ENCODE results near the gene KCNB1. TPM values are rescaled to one million over a fixed set of nuclear protein-coding genes. Genes with fewer than 3 reads are reported as not detected.

Gene KCNB1
- total RNA-seq, 1 experiment from 2014 or later, result not detected

DNA sequence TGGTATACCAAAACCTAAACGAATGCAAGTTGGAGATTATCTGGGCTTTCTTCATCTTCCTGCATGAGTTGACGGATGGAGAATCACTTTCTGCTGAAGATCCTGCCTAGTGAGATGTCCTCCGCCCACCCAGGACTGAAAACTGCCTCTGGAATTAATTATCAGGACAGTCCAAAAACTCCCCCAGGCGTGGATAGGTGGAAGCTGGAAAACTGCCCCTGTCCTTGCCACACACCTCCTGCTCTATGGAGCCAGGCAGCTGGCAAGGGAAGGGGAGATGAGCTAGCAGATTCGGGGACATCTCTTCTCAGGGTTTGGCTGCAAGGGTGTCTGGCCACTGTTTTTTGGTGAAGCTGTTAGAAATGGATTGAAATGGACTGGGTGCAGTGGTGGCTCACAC, 115.4 kb downstream of the KCNB1 start:
- CTCF ChIA-PET, result interaction anchor here (1.3 to 1.6 kb wide), 2 partner anchors 11 to 14 kb away, joined by 4 read pairs; no protein-coding TSS in a partner anchor
- no peaks in the 10 kb centered on the region for H3K36me3 Mint-ChIP-seq (ENCODE audit: insufficient read depth, unreplicated experiment)
- TF ChIP-seq CTCF (IDR thresholded peaks at IDR 0.05; ENCODE audit: unreplicated experiment), result no peak
- H3K4me1 Mint-ChIP-seq (ENCODE audit: low read depth, unreplicated experiment), result no peaks in the 10 kb centered on the region
- H3K27ac Mint-ChIP-seq (ENCODE audit: unreplicated experiment), result no peak overlapping the region
- H3K27me3 Mint-ChIP-seq (ENCODE audit: unreplicated experiment), result peaks cover 87% of the 10 kb centered on the region
- no TSS peak for BruUV-seq (replicated peaks)
- intact Hi-C loops (cut with micrococcal nuclease; ENCODE audit: unreplicated experiment), result no loop called here
- no peak for DNase-seq
- H3K4me3 Mint-ChIP-seq (ENCODE audit: low read depth, unreplicated experiment), result no peak overlapping the region
- no peaks in the 10 kb centered on the region for H3K9me3 Mint-ChIP-seq (ENCODE audit: low read depth, unreplicated experiment)

DNA sequence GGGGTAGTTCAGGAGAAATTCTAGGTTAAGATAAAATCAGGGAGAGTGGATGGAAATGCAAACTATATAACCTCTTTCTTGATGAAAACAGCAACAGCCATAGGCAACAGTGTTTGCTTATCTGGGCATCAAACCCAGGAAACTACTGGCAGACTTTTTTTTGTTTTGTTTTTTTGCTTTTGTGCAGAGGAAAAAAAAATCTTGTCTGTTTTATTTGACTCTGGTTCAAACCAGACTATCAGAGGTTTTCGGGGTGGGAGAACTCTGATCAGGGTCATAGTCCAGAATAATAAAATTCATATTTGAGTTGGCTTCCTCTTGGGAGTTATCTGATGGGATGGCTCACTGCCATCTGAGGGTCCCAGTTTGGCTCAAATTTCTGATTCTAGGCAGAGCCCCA, 115.8 kb downstream of the KCNB1 start:
- no peak overlapping the region for H3K4me3 Mint-ChIP-seq (ENCODE audit: low read depth, unreplicated experiment)
- H3K27me3 Mint-ChIP-seq (ENCODE audit: unreplicated experiment), result peaks cover 89% of the 10 kb centered on the region
- no peaks in the 10 kb centered on the region for H3K4me1 Mint-ChIP-seq (ENCODE audit: low read depth, unreplicated experiment)
- DNase-seq, result no peak
- H3K27ac Mint-ChIP-seq (ENCODE audit: unreplicated experiment), result no peak overlapping the region
- no TSS peak for BruUV-seq (replicated peaks)
- intact Hi-C loops (cut with micrococcal nuclease; ENCODE audit: unreplicated experiment), result no loop called here
- CTCF ChIA-PET, result interaction anchor here (1.3 to 1.6 kb wide), 2 partner anchors 10 to 15 kb away, joined by 4 read pairs; no protein-coding TSS in a partner anchor
- no peaks in the 10 kb centered on the region for H3K9me3 Mint-ChIP-seq (ENCODE audit: low read depth, unreplicated experiment)
- TF ChIP-seq CTCF (IDR thresholded peaks at IDR 0.05; ENCODE audit: unreplicated experiment), result no peak
- no peaks in the 10 kb centered on the region for H3K36me3 Mint-ChIP-seq (ENCODE audit: insufficient read depth, unreplicated experiment)

GRCh38 chr20:49361862-49362660, 120.4 kb downstream of the KCNB1 start:
- intact Hi-C loops (cut with micrococcal nuclease; ENCODE audit: unreplicated experiment), result no loop called here
- TF ChIP-seq CTCF (IDR thresholded peaks at IDR 0.05; ENCODE audit: unreplicated experiment), result no peak
- H3K36me3 Mint-ChIP-seq (ENCODE audit: insufficient read depth, unreplicated experiment), result no peaks in the 10 kb centered on the region
- peaks cover 86% of the 10 kb centered on the region for H3K27me3 Mint-ChIP-seq (ENCODE audit: unreplicated experiment)
- CTCF ChIA-PET, result interaction anchor here (0.6 to 1.0 kb wide), 5 partner anchors 14 to 237 kb away, joined by 3 to 5 read pairs (median 4); no protein-coding TSS in a partner anchor
- no TSS peak for BruUV-seq (replicated peaks)
- no peaks in the 10 kb centered on the region for H3K4me1 Mint-ChIP-seq (ENCODE audit: low read depth, unreplicated experiment)
- DNase-seq, result no peak
- no peak overlapping the region for H3K27ac Mint-ChIP-seq (ENCODE audit: unreplicated experiment)
- no peaks in the 10 kb centered on the region for H3K9me3 Mint-ChIP-seq (ENCODE audit: low read depth, unreplicated experiment)
- no peak overlapping the region for H3K4me3 Mint-ChIP-seq (ENCODE audit: low read depth, unreplicated experiment)

- Mint-ChIP-seq H3K9me3 (ENCODE audit: low read depth, unreplicated experiment) (no peaks in the 10 kb centered on the region), H3K4me1 (ENCODE audit: low read depth, unreplicated experiment) (no peaks in the 10 kb centered on the region), H3K36me3 (ENCODE audit: insufficient read depth, unreplicated experiment) (no peaks in the 10 kb centered on the region), H3K27me3 (ENCODE audit: unreplicated experiment) (peaks cover 86% of the 10 kb centered on the region), H3K4me3 (ENCODE audit: low read depth, unreplicated experiment) (no peak overlapping the region), H3K27ac (ENCODE audit: unreplicated experiment) (no peak overlapping the region)
- TF ChIP-seq CTCF (IDR thresholded peaks at IDR 0.05; ENCODE audit: unreplicated experiment), result no peak
- no peak for DNase-seq
- intact Hi-C loops (cut with micrococcal nuclease; ENCODE audit: unreplicated experiment), result no loop called here
- BruUV-seq (replicated peaks), result no TSS peak
- CTCF ChIA-PET, result interaction anchor here (0.7 kb wide), 2 partner anchors 10 to 200 kb away, joined by 3 to 5 read pairs; no protein-coding TSS in a partner anchor
Measured at GRCh38 chr20:49360242-49360968, 122.1 kb downstream of the KCNB1 start.

Measured in Calu3 (cell line).